Measurements from ENCODE around the gene LMO1.

LMO1 gene

DNA sequence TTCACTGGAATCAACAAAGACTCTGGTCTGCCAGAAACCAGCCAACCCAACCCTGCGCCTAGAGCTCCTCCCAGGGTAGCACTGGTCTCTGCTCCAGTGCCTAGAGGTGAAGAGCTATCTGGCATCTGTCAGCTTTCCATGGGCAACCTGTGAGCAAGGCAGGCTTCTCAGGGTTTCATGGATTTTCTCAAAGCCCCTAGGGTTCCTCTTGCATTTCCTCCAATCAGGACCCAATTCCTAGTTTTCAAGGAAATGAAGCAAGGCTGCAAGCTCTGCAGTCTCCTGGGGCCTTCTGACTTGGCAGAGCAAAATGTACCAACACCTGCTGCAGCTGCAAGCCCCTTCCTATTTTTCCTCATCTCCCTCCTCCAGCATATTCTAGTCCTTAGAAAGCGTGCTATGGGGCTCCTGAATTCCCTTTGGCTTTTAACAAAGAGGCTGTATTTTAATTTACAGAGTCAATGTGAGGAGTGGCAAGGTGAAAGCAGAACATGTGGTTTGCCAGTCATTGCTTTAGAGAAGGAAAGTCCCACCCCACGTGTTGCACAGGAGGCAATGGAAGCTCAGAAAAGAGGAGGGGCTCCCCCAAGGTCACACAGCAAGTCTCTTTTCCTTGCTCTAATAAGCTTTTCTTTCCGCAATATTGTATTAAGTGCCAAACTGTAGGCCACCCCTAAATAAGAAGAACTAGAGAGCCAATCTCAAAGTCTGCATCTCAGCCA, 61.9 kb downstream of the LMO1 start:
- DNase-seq = no peak

DNA sequence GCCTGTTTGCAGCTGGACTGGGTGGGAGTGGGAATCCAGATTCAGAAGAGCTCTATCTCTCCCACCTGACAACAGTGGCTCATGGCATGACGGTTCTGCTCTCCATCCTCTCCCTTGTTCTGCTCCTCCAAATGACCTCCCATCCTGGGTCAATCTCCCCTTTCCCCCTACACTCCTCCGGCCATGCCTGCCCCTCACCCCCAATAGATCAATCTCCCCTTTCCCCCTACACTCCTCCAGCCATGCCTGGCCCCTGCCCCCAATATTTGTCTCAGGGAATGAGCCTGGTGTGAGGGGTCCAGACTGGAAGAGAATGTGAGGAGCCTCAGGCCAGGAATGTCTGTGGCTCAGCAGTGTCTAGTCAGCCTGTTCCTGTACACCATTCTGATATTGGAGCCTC, 64.0 kb downstream of the LMO1 start:
- DNase-seq = no peak

DNA sequence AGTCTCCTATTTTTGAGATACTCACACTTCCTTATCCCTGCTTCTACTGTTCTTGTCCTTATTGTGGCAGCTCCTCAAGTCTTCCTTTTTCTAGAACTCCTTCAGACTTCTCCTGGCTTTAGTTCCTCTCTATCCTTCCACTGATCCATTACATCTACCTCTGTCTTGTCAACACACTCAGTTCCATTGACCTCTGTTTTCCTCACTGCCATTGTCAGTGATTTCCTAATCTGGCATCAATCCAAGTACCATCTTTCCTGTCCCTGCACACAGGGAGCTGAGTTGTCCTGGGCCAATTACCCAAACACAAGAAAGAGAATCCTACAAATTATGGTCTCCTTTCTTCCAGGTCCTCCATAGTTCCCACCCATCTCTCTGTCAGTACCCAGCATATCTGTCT, 66.9 kb downstream of the LMO1 start:
- DNase-seq = no peak

DNA sequence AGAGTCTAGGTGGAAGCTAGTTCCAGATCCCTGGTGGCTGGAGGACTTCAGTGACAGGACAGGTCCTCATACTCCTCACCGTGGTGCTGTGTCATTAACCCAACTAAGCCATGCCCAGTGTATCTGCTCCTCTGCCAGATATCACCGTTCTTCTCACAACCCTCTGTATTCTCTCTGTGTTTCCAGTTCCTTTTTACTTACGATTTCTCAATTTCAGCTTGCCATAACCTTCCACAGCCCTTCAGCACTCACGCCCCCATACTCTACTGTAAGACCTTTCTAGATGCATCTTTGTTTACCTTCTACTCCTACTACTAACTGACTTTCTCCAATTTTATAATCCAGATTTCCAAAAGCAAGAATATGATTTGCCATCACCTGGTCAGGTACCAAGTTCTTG, 68.7 kb downstream of the LMO1 start:
- no peak for DNase-seq

DNA sequence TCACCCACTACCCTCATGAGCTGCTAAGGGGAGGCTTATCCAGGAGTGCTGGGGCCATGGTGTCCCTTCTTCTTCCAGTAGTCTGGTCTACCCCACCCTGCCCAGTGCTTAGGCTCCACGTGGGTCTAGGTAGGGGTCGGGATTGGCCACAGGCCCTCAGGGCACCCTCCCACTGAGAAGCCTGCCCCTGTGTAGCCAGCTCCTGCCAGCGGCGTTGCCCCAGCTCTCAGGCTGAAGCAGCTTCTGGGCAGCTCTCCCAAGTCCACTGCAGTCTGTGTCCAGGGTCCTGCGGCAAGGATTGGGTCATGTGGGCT, 70.8 kb downstream of the LMO1 start:
- DNase-seq = no peak

DNA sequence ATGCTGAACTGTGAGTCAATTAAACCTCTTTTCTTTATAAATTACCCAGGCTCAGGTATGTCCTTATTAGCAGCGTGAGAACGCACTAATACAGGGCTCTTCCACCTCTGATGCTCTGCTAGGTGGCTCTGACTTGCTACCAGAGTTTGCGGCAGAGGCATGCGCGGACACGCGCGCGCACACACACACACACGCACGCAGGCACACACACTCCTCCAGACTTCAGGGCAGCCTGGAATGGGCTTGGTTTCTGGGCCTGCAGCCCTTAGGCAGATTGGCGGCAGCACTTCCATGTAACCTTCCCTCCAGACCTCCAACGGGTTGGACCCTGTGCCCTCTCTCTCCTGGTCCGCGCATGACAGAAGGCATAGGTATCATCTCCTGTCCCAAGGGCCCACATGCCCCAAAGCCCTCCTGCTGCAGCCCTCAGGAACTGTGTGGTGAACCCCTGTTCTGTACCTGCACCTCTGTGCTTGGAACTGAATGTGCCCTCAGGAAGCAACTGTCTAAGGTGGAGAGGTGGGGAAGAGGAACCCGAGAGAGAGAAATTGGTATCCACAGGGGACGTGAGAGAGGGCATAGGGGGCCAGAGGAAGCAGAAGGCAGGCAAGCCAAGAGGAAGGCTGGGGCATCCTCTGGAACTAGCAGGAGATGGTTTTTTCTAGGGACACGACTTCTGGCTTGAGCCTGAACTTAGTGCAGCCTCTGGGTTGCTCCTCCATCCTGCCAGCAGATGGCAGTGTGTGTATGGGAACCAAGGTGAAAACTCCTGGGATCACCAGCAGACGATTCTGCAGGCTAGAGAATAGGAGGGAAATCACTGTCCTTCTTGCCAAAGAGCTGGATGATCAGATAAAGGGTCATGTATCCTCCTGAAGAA, 71.4 kb downstream of the LMO1 start:
- DNase-seq = peak; percentile 19 to 23

DNA sequence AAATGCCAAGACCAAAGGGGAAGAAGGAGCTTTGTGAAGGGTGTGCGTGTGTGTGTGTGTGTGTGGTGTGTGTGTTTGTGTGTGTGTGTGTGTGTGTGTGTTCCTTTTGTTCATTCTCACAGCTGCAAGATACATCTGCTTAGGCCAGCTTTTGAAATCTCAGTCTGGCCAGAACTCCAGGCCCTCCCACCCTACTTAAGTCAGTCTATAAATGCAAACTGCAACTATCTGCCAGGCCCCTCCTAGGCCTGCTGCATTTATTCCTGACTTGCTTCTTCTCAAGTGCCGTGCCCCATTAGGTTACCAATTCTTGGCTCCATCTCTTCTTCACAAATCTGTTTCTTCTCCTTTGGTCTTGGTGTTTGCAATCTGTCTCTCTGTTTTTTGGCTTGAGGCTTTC, 73.2 kb downstream of the LMO1 start:
- DNase-seq = no peak

DNA sequence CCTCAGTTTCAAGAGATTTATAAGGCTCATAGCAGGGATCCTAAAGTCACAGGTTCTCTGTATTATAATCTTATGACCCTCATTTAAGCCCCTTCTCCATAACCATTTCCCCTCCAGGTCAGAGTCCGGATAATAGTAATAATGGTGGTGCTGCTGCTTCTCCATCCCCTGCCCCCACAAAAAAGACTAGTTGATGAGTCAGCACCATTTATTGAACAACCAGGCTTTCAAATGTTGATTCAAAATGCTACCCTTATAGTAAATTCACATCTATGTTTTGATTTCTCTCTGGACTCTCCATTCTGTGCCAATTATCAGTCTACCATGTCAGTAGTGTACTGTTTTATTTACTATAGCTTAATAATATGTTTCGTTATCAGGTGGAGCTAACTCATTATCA, 77.2 kb downstream of the LMO1 start:
- no peak for DNase-seq

DNA sequence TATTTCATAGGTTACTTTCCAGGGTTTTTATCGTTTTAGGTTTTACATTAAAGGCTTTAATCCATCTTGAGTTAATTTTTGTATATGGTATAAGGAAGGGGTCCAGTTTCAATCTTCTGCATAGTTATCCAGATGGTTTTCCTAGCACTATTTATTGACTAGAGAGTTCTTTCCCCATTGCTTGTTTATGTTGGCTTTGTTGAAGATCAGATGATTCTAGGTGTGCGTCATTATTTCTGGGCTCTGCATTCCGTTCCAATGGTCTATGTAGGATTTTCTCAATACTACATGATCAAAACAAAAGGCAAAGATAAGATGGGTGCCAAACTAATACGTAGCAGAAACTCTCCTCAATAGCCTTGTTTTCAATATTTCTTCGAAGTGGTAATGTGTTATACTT, 80.6 kb downstream of the LMO1 start:
- DNase-seq = no peak

DNA sequence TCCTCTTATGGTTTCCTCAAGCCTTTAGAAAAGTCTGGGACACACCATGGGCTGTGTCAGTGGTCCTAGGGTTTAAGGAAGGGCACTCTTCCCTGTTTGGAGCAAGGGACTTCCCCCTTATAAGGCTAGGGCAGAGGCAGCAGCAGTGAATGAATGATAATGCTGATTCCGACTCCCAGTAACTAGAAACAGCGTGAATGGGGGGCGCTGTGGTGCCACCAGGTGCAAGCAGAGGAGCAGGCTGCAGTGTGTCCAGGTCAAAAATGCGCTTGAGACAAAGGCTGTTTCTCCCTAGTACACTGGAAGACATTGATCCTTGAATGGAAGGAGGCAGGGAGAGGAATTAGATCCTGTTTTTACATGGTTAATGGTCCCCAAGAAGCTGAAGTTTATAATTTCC, 83.2 kb downstream of the LMO1 start:
- DNase-seq = no peak

DNA sequence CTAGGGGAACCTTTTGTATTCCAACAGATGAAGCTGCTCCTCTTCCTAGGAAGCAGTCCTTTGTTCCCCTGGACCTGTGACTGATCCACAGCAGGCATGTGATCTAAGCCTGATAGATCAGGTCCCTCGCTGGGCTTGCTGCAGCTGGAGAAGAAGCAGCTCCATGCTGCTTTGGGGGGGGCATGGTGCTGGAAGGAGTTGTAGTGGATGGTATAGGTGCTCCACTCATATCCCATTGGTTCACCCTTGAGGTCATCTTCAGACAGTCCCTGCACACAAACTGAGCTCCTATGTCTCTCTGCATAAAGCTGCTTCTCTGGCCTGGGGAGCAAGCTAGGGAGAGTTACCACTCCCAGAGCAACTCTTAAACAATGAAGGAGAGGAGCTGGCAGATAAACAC, 85.4 kb downstream of the LMO1 start:
- no peak for DNase-seq

DNA sequence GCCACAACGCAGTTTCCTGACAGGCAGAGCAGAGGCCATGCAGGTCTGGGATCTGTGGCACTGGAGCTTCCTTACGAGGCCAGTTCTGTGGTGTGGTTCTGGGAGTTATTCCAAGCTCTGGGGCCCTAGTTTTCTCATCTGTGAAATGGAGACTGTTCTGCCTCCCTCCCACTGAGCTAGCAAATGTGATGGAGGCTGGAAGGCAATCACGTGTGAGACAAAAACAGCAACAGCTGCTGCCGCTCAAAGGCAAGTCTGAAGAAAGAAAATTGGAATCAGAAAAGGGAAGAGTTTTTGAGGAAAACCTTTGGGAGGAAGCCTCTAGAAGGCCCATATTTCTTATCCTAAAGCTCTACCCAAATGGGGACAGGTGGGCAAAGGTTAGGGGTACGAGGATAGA, 86.5 kb downstream of the LMO1 start:
- no peak for DNase-seq
